H9 (cell line): Measurements from ENCODE around the gene SLC2A4. TPM values are rescaled to one million over a fixed set of nuclear protein-coding genes. Genes with fewer than 3 reads are reported as not detected.

Experiments
- DNase-seq: peaks from one replicate; pipeline ENCODE4 v3.0.0-alpha.2; 2017
- H2AFZ ChIP-seq: one replicate; pipeline ENCODE4 v1.6.1; 2013; ENCODE audit warnings: mild to moderate bottlenecking, low read length, control low read depth, moderate library complexity
- H2AK5ac ChIP-seq: 2 replicates; pipeline ENCODE4 v1.6.1; 2013; ENCODE audit warnings: low read length, control low read depth, mixed read lengths; ENCODE audit not compliant: insufficient read length
- H2BK120ac ChIP-seq: one replicate; pipeline ENCODE4 v1.6.1; 2013; ENCODE audit warnings: low read depth, mild to moderate bottlenecking, low read length, control low read depth, inconsistent platforms; ENCODE audit not compliant: poor library complexity, severe bottlenecking
- H2BK12ac ChIP-seq: 2 replicates; pipeline ENCODE4 v1.6.1; 2013; ENCODE audit warnings: low read length, control low read depth, mixed read lengths, low read depth; ENCODE audit not compliant: insufficient read length
- H2BK15ac ChIP-seq: 2 replicates; pipeline ENCODE4 v1.6.1; 2013; ENCODE audit warnings: low read depth, low read length, control low read depth
- H2BK20ac ChIP-seq: one replicate; pipeline ENCODE4 v1.6.1; 2013; ENCODE audit warnings: low read depth, mild to moderate bottlenecking, low read length, control low read depth, inconsistent platforms; ENCODE audit not compliant: poor library complexity, severe bottlenecking
- H2BK5ac ChIP-seq: 2 replicates; pipeline ENCODE4 v1.6.1; 2013; ENCODE audit warnings: low read length, control low read depth, mixed read lengths; ENCODE audit not compliant: insufficient read length
- H3K14ac ChIP-seq: 2 replicates; pipeline ENCODE4 v1.6.1; 2013; ENCODE audit warnings: low read length, control low read depth; ENCODE audit not compliant: insufficient read depth
- H3K18ac ChIP-seq: 2 replicates; pipeline ENCODE4 v1.6.1; 2013; ENCODE audit warnings: low read depth, mild to moderate bottlenecking, mixed read lengths, low read length, control low read depth; ENCODE audit not compliant: insufficient read length
- H3K23ac ChIP-seq: 2 replicates; pipeline ENCODE4 v1.6.1; 2013; ENCODE audit warnings: low read length, control low read depth, mixed read lengths, low read depth; ENCODE audit not compliant: insufficient read length
- H3K23me2 ChIP-seq: 2 replicates; pipeline ENCODE4 v1.6.1; 2013; ENCODE audit warnings: low read depth, mild to moderate bottlenecking, mixed read lengths, low read length, control low read depth; ENCODE audit not compliant: insufficient read length, poor library complexity, severe bottlenecking
- H3K27ac ChIP-seq: 2 replicates; pipeline ENCODE4 v1.5.1; 2013; ENCODE audit warnings: low read length, control low read depth, mixed read lengths, low read depth; ENCODE audit not compliant: insufficient read length
- H3K27me3 ChIP-seq: 2 replicates; pipeline ENCODE4 v1.6.1; 2013; ENCODE audit warnings: low read length, control low read depth, inconsistent platforms; ENCODE audit not compliant: insufficient read depth
- H3K4ac ChIP-seq: 2 replicates; pipeline ENCODE4 v1.6.1; 2013; ENCODE audit warnings: low read depth, mild to moderate bottlenecking, control low read depth, inconsistent platforms, low read length, moderate library complexity
- H3K4me1 ChIP-seq: 2 replicates; pipeline ENCODE4 v1.6.1; 2013; ENCODE audit warnings: low read length, control low read depth, inconsistent platforms; ENCODE audit not compliant: insufficient read depth
- H3K4me2 ChIP-seq: 2 replicates; pipeline ENCODE4 v1.6.1; 2013; ENCODE audit warnings: low read length, control low read depth, mixed read lengths; ENCODE audit not compliant: insufficient read length, insufficient read depth
- H3K56ac ChIP-seq: 2 replicates; pipeline ENCODE4 v1.6.1; 2013; ENCODE audit warnings: low read depth, mild to moderate bottlenecking, mixed read lengths, low read length, control low read depth; ENCODE audit not compliant: insufficient read length
- H3K79me1 ChIP-seq: 2 replicates; pipeline ENCODE4 v1.6.1; 2013; ENCODE audit warnings: low read depth, mild to moderate bottlenecking, moderate library complexity, low read length, control low read depth, inconsistent platforms; ENCODE audit not compliant: insufficient read depth, poor library complexity, severe bottlenecking
- H3K79me2 ChIP-seq: 2 replicates; pipeline ENCODE4 v1.6.1; 2013; ENCODE audit warnings: low read length, control low read depth, inconsistent platforms; ENCODE audit not compliant: insufficient read depth
- H3K9ac ChIP-seq: 2 replicates; pipeline ENCODE4 v1.6.1; 2013; ENCODE audit warnings: low read length, control low read depth, mixed read lengths; ENCODE audit not compliant: insufficient read length; ENCODE audit errors: extremely low read depth
- H3K9me3 ChIP-seq: one replicate; pipeline ENCODE4 v1.6.1; 2013; ENCODE audit warnings: low read depth, low read length, inconsistent platforms; ENCODE audit not compliant: control insufficient read depth
- H3T11ph ChIP-seq: one replicate; pipeline ENCODE4 v1.6.1; 2013; ENCODE audit warnings: mild to moderate bottlenecking, low read length, control low read depth, inconsistent platforms
- H4K20me1 ChIP-seq: one replicate; pipeline ENCODE4 v1.6.1; 2013; ENCODE audit not compliant: control insufficient read depth, insufficient read length, insufficient read depth
- H4K5ac ChIP-seq: 2 replicates; pipeline ENCODE4 v1.6.1; 2013; ENCODE audit warnings: low read depth, mild to moderate bottlenecking, mixed read lengths, low read length, control low read depth; ENCODE audit not compliant: insufficient read length
- H4K8ac ChIP-seq: replicated peaks from 2 replicates; pipeline ENCODE4 v1.6.1; 2013; ENCODE audit warnings: low read length, control low read depth, mixed read lengths, low read depth; ENCODE audit not compliant: insufficient read length
- H4K91ac ChIP-seq: 2 replicates; pipeline ENCODE4 v1.6.1; 2013; ENCODE audit warnings: low read depth, mild to moderate bottlenecking, moderate library complexity, mixed read lengths, low read length, control low read depth; ENCODE audit not compliant: insufficient read length
- H3K27ac Mint-ChIP-seq, 3 experiments: 2 replicates in 2 of 3; 3 replicates in 1 of 3; pipeline ENCODE4 v1.8.0; 2020 to 2021; ENCODE audit warnings: mixed read lengths in 3 of 3, mild to moderate bottlenecking in 1 of 3, moderate library complexity in 1 of 3
- H3K27me3 Mint-ChIP-seq: 2 replicates; pipeline ENCODE4 v1.8.0; 2021; ENCODE audit warnings: low read depth, mild to moderate bottlenecking, moderate library complexity, mixed read lengths
- H3K36me3 Mint-ChIP-seq, 3 experiments: 2 replicates in 2 of 3; 3 replicates in 1 of 3; pipeline ENCODE4 v1.8.0; 2020 to 2021; ENCODE audit warnings: low read depth in 3 of 3, mixed read lengths in 3 of 3; ENCODE audit not compliant: insufficient read depth in 1 of 3
- H3K4me1 Mint-ChIP-seq, 2 experiments: 2 replicates each; pipeline ENCODE4 v1.8.0; 2020; ENCODE audit warnings: mixed read lengths in 2 of 2
- H3K4me3 Mint-ChIP-seq, 2 experiments: 2 replicates in 1 of 2; 3 replicates in 1 of 2; pipeline ENCODE4 v1.8.0; 2020 to 2021; ENCODE audit warnings: mild to moderate bottlenecking in 2 of 2, mixed read lengths in 2 of 2, moderate library complexity in 1 of 2
- H3K9me3 Mint-ChIP-seq, 2 experiments: 2 replicates in 1 of 2; 3 replicates in 1 of 2; pipeline ENCODE4 v1.8.0; 2020; ENCODE audit warnings: mild to moderate bottlenecking in 2 of 2, mixed read lengths in 2 of 2, moderate library complexity in 1 of 2
- WGBS: extraction: QIAGEN DNeasy Blood & Tissue Kit; methylation state at CpG from one replicate; pipeline ENCODE4 v1.1.7; 2013; ENCODE audit warnings: missing lambda C conversion rate, low lambda C conversion rate, mixed read lengths; ENCODE audit not compliant: insufficient read length; ENCODE audit errors: extremely low coverage; 5-methylcytosine and 5-hydroxymethylcytosine counted together
- total RNA-seq: library from RNA; stranded (reverse); gene quantifications from 2 replicates; pipeline ENCODE4 v1.2.1, GENCODE V29; 2021
- TF ChIP-seq, protein P1 (sequence below): fragments of 200-600 bp; sonication (generic); conservative IDR thresholded peaks from 3 replicates; pipeline ENCODE4 v1.8.0; 2021; ENCODE audit warnings: antibody characterized with exemption, mild to moderate bottlenecking

Gene SLC2A4
- total RNA-seq, 1 experiment from 2014 or later: 4.4 TPM

DNA sequence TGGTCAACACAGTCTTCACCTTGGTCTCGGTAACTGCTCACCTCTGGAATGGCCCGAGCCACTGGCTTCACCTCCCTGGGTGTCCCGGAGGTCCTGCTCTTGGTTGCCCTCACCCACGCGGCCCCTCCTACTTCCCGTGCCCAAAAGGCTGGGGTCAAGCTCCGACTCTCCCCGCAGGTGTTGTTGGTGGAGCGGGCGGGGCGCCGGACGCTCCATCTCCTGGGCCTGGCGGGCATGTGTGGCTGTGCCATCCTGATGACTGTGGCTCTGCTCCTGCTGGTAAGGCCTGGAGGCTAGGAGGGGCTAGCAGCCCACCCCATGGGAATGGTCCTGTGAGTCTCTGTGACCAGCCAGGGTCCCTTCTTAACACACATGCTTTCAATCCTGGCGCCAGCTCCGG is 3.4 kb downstream of the SLC2A4 start:
- peaks cover 15 to 25% of the 10 kb centered on the region in 2 experiments for H3K4me1 Mint-ChIP-seq
- Histone ChIP-seq H3K23me2 (peaks cover 12% of the 10 kb centered on the region), H2AK5ac (no peak overlapping the region), H4K20me1 (no peaks in the 10 kb centered on the region), H3K27ac (no peak overlapping the region), H4K5ac (no peak overlapping the region), H3K14ac (no peak overlapping the region), H2BK20ac (no peak overlapping the region), H3K56ac (no peak overlapping the region), H3K4me1 (peaks cover 3% of the 10 kb centered on the region; the same call in 1 of the 2 replicates), H2BK120ac (no peak overlapping the region), H2BK5ac (no peak overlapping the region), H3K18ac (no peak overlapping the region), H3K9me3 (no peaks in the 10 kb centered on the region), H2BK12ac (no peak overlapping the region), H3K27me3 (no peaks in the 10 kb centered on the region), H3K79me2 (no peaks in the 10 kb centered on the region), H3K79me1 (no peaks in the 10 kb centered on the region), H3K9ac (no peak overlapping the region), H4K8ac (no peak overlapping the region), H4K91ac (no peak overlapping the region), H3T11ph (no peak overlapping the region), H2AFZ (no peak overlapping the region), H3K4ac (no peak overlapping the region), H2BK15ac (no peak overlapping the region), H3K4me2 (no peak overlapping the region), H3K23ac (no peak overlapping the region)
- H3K36me3 Mint-ChIP-seq: peaks cover 2 to 25% (median 11%) of the 10 kb centered on the region in 3 experiments; a peak in 5 of 7 replicates
- TF ChIP-seq, protein P1, sequence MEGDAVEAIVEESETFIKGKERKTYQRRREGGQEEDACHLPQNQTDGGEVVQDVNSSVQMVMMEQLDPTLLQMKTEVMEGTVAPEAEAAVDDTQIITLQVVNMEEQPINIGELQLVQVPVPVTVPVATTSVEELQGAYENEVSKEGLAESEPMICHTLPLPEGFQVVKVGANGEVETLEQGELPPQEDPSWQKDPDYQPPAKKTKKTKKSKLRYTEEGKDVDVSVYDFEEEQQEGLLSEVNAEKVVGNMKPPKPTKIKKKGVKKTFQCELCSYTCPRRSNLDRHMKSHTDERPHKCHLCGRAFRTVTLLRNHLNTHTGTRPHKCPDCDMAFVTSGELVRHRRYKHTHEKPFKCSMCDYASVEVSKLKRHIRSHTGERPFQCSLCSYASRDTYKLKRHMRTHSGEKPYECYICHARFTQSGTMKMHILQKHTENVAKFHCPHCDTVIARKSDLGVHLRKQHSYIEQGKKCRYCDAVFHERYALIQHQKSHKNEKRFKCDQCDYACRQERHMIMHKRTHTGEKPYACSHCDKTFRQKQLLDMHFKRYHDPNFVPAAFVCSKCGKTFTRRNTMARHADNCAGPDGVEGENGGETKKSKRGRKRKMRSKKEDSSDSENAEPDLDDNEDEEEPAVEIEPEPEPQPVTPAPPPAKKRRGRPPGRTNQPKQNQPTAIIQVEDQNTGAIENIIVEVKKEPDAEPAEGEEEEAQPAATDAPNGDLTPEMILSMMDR: no peak
- H3K4me3 Mint-ChIP-seq: no peak overlapping the region
- no peak overlapping the region; a peak in 1 of 7 replicates for H3K27ac Mint-ChIP-seq
- no peak for DNase-seq
- no peaks in the 10 kb centered on the region for H3K9me3 Mint-ChIP-seq
- peaks cover 13% of the 10 kb centered on the region for H3K27me3 Mint-ChIP-seq
- no CpG with 5 or more reads among the region's 16 CpGs for WGBS
